ENCODE measurements around the gene HLA-E. TPM values are rescaled to one million over a fixed set of nuclear protein-coding genes. Genes with fewer than 3 reads are reported as not detected.
A peak's percentile ranks its signal among the peaks of the same experiment; 100 is the strongest.

Gene HLA-E
- 100 to 1,000 TPM; 133 to 236 TPM for total RNA-seq
- polyA plus RNA-seq: 100 to 1,000 TPM; 177 to 258 TPM

DNA sequence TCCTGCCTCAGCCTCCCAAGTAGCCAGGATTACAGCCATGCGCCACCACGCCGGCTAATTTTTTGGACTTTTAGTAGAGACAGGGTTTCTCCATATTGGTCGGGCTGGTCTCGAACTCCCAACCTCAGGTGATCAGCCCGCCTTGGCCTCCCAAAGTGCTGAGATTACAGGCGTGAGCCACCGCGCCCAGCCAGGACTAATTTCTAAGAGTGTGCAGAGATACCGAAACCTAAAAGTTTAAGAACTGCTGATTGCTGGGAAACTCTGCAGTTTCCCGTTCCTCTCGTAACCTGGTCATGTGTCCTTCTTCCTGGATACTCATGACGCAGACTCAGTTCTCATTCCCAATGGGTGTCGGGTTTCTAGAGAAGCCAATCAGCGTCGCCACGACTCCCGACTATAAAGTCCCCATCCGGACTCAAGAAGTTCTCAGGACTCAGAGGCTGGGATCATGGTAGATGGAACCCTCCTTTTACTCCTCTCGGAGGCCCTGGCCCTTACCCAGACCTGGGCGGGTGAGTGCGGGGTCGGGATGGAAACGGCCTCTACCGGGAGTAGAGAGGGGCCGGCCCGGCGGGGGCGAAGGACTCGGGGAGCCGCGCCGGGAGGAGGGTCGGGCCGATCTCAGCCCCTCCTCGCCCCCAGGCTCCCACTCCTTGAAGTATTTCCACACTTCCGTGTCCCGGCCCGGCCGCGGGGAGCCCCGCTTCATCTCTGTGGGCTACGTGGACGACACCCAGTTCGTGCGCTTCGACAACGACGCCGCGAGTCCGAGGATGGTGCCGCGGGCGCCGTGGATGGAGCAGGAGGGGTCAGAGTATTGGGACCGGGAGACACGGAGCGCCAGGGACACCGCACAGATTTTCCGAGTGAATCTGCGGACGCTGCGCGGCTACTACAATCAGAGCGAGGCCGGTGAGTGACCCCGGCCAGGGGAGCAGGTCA, at the start of gene HLA-E:
HLA-E (plus strand) TSS at position 429 of the 945 bp plus-strand sequence; CDS start at position 452, 23 bp downstream.
- Histone ChIP-seq H3K36me3 (ENCODE audit: control insufficient read depth in 4 of 4, insufficient read depth in 3 of 4, low read depth in 1 of 4, low read length in 3 of 4) (peaks cover 0 to 37% (median 22%) of the 10 kb centered on the region in 4 donors), H3K27ac (ENCODE audit: low read depth in 1 of 2, low read length in 2 of 2) (peak within 1 kb of the TSS; percentile 98), H3K4me1 (ENCODE audit: control insufficient read depth in 4 of 4, insufficient read depth in 4 of 4, low read length in 3 of 4) (peaks cover 2 to 11% (median 8%) of the 10 kb centered on the region in 4 donors), H3K27me3 (ENCODE audit: control insufficient read depth in 4 of 4, insufficient read depth in 4 of 4, low read length in 3 of 4) (no peaks in the 10 kb centered on the region), H3K4me3 (ENCODE audit: low read depth in 1 of 3, low read length in 3 of 3) (peak within 1 kb of the TSS; percentile 89 to 97 (median 96)), H3K9ac (ENCODE audit: low read depth in 1 of 2, low read length in 2 of 2) (peak within 1 kb of the TSS; percentile 88 to 98), H3K9me3 (ENCODE audit: control insufficient read depth in 4 of 4, low read length in 3 of 4) (no peaks in the 10 kb centered on the region)
- WGBS: 6% methylated on average over 68 of the region's 68 CpGs
- peak; percentile 98 for TF ChIP-seq TAF1 (conservative IDR thresholded peaks at IDR 0.05)
- peak; percentile 21 to 36 for TF ChIP-seq RAD21 (IDR thresholded peaks at IDR 0.05)
- TF ChIP-seq, protein P1, sequence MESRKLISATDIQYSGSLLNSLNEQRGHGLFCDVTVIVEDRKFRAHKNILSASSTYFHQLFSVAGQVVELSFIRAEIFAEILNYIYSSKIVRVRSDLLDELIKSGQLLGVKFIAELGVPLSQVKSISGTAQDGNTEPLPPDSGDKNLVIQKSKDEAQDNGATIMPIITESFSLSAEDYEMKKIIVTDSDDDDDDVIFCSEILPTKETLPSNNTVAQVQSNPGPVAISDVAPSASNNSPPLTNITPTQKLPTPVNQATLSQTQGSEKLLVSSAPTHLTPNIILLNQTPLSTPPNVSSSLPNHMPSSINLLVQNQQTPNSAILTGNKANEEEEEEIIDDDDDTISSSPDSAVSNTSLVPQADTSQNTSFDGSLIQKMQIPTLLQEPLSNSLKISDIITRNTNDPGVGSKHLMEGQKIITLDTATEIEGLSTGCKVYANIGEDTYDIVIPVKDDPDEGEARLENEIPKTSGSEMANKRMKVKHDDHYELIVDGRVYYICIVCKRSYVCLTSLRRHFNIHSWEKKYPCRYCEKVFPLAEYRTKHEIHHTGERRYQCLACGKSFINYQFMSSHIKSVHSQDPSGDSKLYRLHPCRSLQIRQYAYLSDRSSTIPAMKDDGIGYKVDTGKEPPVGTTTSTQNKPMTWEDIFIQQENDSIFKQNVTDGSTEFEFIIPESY (IDR thresholded peaks at IDR 0.05): peak; percentile 25
- TF ChIP-seq, protein P2, sequence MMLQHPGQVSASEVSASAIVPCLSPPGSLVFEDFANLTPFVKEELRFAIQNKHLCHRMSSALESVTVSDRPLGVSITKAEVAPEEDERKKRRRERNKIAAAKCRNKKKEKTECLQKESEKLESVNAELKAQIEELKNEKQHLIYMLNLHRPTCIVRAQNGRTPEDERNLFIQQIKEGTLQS (IDR thresholded peaks at IDR 0.05): no peak
- TF ChIP-seq GABPA (IDR thresholded peaks at IDR 0.05 in 1 of 2, conservative IDR thresholded peaks at IDR 0.05 in 1 of 2): peak in 1 of 2 donors; percentile 74
- TF ChIP-seq, protein P3, sequence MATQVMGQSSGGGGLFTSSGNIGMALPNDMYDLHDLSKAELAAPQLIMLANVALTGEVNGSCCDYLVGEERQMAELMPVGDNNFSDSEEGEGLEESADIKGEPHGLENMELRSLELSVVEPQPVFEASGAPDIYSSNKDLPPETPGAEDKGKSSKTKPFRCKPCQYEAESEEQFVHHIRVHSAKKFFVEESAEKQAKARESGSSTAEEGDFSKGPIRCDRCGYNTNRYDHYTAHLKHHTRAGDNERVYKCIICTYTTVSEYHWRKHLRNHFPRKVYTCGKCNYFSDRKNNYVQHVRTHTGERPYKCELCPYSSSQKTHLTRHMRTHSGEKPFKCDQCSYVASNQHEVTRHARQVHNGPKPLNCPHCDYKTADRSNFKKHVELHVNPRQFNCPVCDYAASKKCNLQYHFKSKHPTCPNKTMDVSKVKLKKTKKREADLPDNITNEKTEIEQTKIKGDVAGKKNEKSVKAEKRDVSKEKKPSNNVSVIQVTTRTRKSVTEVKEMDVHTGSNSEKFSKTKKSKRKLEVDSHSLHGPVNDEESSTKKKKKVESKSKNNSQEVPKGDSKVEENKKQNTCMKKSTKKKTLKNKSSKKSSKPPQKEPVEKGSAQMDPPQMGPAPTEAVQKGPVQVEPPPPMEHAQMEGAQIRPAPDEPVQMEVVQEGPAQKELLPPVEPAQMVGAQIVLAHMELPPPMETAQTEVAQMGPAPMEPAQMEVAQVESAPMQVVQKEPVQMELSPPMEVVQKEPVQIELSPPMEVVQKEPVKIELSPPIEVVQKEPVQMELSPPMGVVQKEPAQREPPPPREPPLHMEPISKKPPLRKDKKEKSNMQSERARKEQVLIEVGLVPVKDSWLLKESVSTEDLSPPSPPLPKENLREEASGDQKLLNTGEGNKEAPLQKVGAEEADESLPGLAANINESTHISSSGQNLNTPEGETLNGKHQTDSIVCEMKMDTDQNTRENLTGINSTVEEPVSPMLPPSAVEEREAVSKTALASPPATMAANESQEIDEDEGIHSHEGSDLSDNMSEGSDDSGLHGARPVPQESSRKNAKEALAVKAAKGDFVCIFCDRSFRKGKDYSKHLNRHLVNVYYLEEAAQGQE (IDR thresholded peaks at IDR 0.05): peak; percentile 95
- peak; percentile 74 for TF ChIP-seq YY1 (IDR thresholded peaks at IDR 0.05)
- peak; percentile 76 for TF ChIP-seq SP1 (IDR thresholded peaks at IDR 0.05)
- peak; percentile 6 to 30 for TF ChIP-seq HNF4A (conservative IDR thresholded peaks at IDR 0.05)
- no peak for TF ChIP-seq NR2F2 (IDR thresholded peaks at IDR 0.05)
- TF ChIP-seq, protein P4, sequence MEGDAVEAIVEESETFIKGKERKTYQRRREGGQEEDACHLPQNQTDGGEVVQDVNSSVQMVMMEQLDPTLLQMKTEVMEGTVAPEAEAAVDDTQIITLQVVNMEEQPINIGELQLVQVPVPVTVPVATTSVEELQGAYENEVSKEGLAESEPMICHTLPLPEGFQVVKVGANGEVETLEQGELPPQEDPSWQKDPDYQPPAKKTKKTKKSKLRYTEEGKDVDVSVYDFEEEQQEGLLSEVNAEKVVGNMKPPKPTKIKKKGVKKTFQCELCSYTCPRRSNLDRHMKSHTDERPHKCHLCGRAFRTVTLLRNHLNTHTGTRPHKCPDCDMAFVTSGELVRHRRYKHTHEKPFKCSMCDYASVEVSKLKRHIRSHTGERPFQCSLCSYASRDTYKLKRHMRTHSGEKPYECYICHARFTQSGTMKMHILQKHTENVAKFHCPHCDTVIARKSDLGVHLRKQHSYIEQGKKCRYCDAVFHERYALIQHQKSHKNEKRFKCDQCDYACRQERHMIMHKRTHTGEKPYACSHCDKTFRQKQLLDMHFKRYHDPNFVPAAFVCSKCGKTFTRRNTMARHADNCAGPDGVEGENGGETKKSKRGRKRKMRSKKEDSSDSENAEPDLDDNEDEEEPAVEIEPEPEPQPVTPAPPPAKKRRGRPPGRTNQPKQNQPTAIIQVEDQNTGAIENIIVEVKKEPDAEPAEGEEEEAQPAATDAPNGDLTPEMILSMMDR (IDR thresholded peaks at IDR 0.05; ENCODE audit: low read depth, low read length, missing input control): no peak
- no peak for TF ChIP-seq FOXA2 (IDR thresholded peaks at IDR 0.05)
- TF ChIP-seq JUND (IDR thresholded peaks at IDR 0.05): peak in 1 of 2 donors; percentile 69
- peak; percentile 15 to 57 for TF ChIP-seq RXRA (IDR thresholded peaks at IDR 0.05)
- peak in 1 of 2 donors; percentile 72 for TF ChIP-seq EGR1 (IDR thresholded peaks at IDR 0.05; ENCODE audit: low read depth in 2 of 2)
- TF ChIP-seq, protein P5, sequence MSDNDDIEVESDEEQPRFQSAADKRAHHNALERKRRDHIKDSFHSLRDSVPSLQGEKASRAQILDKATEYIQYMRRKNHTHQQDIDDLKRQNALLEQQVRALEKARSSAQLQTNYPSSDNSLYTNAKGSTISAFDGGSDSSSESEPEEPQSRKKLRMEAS (IDR thresholded peaks at IDR 0.05): peak; percentile 82
- peak; percentile 73 for DNase-seq (ENCODE audit: low spot score)

All from liver (tissue), 9 donors.